ENCODE measurements around the gene TANGO6.

DNA sequence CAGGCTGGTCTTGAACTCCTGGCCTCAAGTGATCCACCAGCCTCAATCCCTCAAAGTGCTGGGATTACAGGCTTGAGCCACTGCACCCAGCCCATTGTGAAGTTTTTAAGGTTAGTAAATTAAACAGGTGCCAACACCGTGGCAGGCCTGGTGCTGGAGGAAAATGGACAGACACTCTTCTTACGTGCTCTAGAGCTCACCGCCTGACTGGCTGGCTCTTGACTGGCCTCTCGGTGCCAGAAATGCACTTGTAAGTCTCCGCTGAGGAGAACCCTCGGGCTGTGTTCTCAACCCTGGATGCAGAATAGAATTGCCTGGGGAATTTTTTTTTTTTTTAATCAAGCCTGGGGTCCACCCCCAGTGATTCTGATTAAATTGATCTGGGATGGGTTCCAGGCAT lies 251.9 kb downstream of the TANGO6 start:
- TF ChIP-seq, protein P1, sequence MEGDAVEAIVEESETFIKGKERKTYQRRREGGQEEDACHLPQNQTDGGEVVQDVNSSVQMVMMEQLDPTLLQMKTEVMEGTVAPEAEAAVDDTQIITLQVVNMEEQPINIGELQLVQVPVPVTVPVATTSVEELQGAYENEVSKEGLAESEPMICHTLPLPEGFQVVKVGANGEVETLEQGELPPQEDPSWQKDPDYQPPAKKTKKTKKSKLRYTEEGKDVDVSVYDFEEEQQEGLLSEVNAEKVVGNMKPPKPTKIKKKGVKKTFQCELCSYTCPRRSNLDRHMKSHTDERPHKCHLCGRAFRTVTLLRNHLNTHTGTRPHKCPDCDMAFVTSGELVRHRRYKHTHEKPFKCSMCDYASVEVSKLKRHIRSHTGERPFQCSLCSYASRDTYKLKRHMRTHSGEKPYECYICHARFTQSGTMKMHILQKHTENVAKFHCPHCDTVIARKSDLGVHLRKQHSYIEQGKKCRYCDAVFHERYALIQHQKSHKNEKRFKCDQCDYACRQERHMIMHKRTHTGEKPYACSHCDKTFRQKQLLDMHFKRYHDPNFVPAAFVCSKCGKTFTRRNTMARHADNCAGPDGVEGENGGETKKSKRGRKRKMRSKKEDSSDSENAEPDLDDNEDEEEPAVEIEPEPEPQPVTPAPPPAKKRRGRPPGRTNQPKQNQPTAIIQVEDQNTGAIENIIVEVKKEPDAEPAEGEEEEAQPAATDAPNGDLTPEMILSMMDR (IDR thresholded peaks at IDR 0.05; ENCODE audit: low read length), result no peak
- TF ChIP-seq EZH2 (optimal IDR thresholded peaks at IDR 0.05; ENCODE audit: low read depth, low read length) (no peak), EZH2phosphoT487 (IDR thresholded peaks at IDR 0.05; ENCODE audit: low read length) (no peak)

All from MM.1S (cell line).